HG02759 (cell line): ENCODE measurements around the gene BAAT.
A peak's percentile ranks its signal among the peaks of the same experiment; 100 is the strongest.

Source experiments
- ATAC-seq: cut with Tn5 transposase; IDR thresholded peaks from one replicate; pipeline ENCODE4 v1.9.1; 2021; ENCODE audit warnings: mild to moderate bottlenecking, moderate library complexity; ENCODE audit not compliant: unreplicated experiment

Gene BAAT

DNA sequence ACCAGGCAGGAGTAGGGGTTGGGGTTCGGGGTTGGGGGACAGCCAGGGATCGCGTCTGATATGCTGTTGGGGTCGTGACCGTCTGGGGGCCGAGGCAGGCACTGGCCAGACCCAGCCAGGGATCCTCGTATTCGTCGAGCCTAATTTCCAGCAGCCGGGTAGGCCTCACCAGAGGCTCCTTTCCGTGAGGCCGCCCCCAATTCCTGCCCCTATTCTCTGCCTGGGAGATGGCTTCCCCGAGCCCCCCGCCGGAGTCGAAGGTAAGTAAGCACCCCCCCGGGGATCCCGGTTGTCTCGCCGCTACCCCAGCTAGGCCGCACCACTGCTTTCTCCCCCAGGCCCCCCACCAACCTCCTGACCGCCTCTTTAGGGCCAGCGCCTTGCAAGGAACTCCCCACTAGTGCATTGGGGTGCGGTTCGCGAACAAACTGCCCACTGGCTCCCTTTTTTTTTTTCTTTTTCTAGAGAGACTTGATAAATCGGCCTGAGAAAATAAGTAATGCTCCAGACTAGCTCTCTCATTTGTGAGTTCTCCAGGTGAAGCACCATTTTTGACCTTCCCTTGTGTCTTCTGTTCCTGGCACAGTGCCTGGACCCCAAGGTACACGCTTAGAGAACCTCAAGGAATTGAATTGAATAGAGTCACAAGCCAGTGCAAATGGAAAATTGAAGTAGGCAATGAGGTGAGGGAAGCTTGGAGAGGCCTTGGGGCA is 14.3 kb upstream of the BAAT start:
- ATAC-seq, result no peak

GRCh38 chr9:101398068-101398929 is 13.5 kb upstream of the BAAT start, which contains the start of the genes MRPL50 and ZNF189:
Gene MRPL50, minus strand, starts transcription at chr9:101398618. Its CDS starts 26 bp downstream, at chr9:101398592.
Gene ZNF189, plus strand, starts transcription at chr9:101398851. Its CDS starts 306 bp downstream, at chr9:101399157.
- ATAC-seq, result peak; percentile 98

DNA sequence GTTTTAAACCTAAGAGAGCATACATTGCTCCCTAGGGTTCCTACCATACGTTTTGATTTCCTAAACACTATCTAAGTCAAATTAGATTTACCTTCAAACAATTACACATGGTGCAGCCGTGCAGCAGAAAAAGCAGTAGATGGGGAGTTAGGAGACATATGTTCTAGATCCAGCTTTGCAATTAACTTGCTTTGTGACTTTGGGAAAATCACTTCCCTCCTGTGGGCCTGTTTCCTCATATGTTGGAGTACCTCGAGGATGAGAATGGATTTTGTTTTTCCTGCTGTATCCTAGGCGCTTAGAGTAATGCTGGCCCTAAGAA is 12.9 kb upstream of the BAAT start:
- ATAC-seq, result no peak

- ATAC-seq, result no peak
Measured at GRCh38 chr9:101394687-101395086, 9.9 kb upstream of the BAAT start.

DNA sequence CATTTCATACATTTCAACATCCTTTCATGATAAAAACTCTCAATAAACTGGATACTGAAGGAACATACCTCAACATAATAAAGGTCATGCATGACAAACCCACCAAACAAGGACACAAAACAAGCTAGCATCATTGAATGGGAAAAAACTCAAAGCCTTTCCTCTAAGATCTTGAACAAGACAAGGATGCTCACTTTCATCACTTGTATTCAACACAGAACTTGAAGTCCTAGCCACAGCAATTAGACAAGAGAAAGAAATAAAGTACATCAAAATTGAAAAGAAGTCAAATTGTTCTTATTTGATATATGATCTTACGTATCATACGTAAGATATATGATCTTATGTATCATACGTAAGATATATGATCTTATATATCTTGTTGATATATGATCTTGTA is 8.3 kb upstream of the BAAT start:
- no peak for ATAC-seq

DNA sequence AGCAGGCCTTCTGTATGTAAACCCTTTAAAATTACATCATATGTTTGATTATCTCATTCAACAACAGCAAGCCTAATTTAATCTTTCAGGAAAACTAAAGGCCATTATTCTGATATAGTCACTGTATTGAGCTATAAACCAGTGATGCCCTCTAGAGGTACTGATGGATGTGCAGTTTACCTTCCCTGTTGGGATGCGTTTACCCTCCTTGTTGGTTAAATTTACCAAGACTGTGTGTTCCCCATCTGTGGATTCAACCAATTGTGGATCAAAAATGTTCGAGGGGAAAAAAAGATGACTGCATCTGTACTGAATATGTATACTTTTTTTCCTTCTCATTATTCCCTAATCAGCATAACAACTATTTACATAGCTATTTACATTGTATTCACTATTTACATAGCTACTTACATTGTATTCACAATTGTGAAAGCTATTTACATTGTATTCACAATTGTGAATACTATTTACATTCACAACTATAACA is 3.7 kb upstream of the BAAT start:
- no peak for ATAC-seq

DNA sequence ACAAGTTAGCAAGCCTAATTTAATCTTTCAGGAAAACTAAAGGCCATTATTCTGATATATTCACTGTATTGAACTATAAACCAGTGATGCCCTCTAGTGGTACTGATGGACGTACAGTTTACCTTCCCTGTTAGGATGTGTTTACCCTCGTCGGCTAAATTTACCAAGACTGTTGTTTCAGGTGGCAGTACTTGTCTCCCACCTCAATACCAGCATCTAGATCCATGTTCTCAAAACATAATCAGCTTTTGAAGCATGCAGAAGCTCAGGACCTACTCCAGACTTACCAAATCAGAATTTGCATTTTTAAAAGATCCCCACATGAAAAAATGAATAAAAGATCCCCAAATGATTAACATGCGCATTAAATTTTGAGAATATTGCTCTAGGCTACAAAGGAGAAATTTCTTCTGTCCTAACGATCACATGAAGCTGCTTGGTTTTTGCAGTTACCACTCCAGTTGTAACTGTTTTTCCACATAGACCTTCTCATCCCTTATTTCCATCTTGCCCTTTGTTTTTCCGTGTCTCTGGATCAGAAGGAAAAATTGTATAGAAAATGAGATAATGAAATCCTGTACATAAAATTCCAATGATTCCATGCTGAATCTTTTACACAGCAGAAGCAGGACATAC is 3.2 kb upstream of the BAAT start:
- peak; percentile 71 for ATAC-seq

DNA sequence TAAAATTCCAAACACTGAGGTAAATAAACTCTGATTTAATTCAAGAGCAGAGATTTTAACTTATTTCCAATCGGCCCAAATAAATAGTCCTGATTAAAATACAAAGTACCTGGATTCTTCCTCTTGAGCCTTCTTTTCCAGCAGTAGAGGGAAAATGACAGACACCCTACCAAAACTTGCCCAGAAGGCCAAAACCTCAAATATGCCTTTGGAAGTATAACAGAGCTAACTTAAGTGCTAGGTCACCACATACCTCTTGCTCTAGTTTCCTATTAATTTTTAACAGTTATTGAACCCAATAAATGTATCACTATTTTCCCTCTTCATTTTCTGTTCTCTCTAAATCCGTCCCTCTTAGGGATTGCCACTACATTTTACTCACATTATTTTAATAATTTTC is 1.4 kb downstream of the BAAT start:
- no peak for ATAC-seq

GRCh38 chr9:101381833-101382342 is 2.9 kb downstream of the BAAT start:
- ATAC-seq, result no peak

- ATAC-seq, result no peak
Measured at GRCh38 chr9:101381118-101381517, 3.7 kb downstream of the BAAT start.

DNA sequence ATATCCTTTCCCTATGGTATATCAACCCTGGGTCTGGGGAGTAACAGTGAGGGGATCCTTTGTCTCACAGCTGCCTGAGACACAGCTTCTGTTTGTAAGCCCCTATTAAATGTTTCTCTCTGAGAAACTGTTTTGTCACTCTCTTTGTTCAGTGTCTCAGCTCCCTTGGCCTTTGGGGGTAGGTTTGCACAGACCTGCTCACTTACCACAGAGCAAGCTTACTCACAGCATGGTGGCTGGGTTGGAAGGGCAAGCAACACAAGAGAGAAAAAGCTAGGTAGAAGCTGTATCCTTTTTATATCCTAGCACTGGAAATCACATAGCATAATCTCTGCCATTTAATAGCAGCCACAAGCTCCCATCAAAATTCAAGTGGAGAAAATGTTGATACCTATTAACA is 4.5 kb downstream of the BAAT start:
- ATAC-seq, result no peak

GRCh38 chr9:101376111-101376848 is 8.5 kb downstream of the BAAT start:
- no peak for ATAC-seq

DNA sequence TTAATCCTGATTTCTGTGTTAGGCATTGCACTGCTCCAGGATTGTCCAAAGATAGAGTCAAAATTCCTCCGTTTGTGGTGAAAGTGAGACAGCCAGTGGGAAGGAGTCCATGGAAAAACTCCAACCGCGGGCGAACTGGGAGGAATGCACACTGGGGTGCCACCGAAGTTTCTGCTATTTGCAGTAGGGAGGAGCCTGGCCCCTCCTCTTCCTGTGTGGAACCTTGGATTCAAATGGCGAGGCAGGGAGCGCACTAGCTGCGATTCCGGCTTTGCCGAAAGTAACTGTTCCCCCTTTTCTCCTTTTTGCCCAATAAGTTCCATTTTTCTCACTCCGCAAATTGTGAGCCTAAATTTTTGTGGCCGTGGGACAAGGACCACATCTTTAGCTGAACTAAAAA is 9.3 kb downstream of the BAAT start:
- no peak for ATAC-seq

DNA sequence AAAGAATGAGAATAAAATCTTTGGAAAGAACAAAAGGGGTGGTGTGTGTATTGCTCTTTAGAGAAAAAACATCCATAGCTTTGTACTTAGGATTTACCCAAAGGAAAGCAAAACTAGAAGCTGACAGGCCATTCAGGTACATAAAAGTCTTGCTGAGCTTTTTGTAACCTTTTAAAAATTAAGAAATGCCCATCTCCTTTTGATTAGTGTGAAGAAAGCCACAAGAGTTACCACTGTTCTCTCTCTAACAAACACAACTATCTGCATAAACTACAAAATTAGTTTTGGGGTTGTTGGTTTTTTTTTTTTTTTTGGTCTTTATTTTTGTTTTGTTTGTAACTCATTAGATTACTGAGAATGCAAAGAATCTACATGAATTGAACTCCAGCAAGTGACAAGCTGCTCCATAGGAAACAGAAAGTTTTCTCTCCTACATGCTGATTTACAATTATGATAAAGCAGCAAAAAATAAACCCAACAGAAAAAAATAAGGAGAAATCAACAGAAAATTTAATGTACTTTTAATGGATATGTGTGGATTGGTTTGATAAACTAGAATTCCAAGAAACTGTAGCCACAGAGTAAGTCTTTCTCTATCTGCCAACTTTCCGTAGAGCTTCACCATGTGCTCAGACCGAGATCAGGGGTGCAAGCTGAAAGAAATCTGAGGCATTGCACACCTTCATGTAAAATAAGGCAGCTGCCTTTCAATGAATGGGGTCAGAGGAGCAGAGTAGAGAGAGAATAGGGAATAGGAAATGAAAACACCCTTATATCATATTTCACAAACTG is 12.3 kb downstream of the BAAT start:
- ATAC-seq, result no peak

DNA sequence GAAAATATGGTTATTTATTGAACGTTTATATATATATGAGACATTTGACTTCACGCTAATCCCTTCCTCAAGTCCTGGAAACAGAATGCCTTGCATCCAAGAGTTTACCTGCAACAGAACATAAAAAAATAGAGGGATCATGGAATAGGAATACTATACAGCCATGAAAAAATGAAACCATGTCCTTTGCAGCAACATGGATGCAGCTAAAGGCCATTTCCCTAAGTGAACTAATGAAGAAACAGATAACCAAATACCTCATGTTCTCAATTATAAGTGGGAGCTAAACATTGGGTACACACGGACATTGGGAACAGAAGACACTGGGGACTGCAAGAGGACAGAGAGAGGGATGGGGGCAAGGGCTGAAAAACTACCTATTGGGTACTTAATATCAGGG is 13.0 kb downstream of the BAAT start:
- ATAC-seq, result no peak

DNA sequence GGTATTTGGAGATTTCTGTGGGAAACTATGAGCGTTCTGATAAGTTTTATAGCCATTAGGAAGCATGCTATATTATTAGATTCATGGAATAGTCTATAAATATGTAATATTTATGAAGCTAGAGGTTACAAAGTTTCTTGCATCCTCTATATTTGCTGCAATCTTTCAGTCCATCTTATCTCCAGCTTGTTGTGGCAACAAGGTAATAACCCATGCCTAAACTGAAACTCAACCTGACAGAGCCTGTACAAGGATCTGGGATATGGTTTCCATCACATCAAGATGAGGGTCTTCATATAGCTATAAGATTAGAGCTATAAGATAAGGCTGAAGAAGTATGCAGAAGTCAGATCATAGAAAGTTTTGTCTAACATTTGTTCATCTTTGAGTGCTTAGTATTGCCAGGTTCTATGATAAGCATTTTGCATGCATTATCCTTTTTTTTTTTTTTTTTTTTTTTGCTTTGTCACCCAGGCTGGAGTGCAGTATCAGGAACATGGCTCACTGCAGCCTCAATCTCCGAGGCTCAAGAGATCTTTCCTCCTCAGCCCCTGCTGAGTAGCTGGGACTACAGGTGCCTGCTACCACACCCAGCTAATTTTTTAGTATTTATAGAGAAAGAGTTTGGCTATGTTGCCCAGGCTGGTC is 14.8 kb downstream of the BAAT start:
- ATAC-seq, result no peak

DNA sequence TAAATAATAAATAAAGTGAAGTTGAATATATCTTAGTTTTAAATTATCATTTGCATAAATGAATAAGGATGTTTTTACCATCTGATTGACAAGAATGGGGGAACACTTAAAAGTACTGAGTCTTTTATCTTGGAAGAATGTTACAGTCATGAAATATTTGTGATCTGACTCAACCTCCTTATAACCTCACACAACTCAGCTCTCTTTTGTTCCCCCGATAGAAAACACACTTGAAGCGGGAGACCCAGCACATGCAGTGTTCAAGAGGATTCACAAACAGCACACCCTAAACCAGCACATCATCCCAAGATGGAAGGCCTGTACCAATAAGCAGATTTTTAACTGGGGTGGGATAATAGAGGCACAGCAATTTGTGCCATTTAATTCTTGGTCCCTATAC is 15.5 kb downstream of the BAAT start:
- ATAC-seq, result no peak

- no peak for ATAC-seq
Measured at GRCh38 chr9:101367323-101367722, 17.5 kb downstream of the BAAT start.

GRCh38 chr9:101366038-101366756 is 18.6 kb downstream of the BAAT start:
- no peak for ATAC-seq
